GM12874 (cell line): ENCODE results near the gene MTNR1A.

Experiments
- TF ChIP-seq, protein P1 (sequence below): IDR thresholded peaks from 2 replicates; pipeline ENCODE4 v1.5.1; 2011; ENCODE audit warnings: low read depth, mild to moderate bottlenecking, control low read depth, low read length, moderate library complexity; ENCODE audit not compliant: insufficient read depth

MTNR1A gene

DNA sequence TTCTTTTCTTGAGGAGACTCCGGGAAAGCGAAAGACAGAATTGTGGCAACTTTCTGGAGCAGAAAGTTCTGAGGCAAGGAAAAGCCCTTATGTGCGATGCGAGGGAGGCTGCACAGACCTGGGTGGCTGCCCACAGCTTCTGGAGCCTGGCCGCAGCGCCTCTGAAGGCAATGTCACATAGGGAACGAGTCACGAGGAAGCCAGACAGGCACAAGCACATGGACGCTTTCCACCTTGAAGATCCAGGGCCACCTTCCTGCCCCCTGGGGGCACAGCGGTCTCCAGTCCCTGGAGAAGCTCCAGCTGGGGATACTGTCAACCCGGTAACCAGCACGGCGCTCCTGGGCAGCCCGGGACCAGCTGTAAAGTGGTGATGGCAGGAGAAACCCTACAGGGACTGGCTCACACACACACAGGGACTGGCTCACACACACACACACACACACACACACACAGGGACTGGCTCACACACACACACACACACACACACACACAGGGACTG lies 69.8 kb downstream of the MTNR1A start:
- TF ChIP-seq, protein P1, sequence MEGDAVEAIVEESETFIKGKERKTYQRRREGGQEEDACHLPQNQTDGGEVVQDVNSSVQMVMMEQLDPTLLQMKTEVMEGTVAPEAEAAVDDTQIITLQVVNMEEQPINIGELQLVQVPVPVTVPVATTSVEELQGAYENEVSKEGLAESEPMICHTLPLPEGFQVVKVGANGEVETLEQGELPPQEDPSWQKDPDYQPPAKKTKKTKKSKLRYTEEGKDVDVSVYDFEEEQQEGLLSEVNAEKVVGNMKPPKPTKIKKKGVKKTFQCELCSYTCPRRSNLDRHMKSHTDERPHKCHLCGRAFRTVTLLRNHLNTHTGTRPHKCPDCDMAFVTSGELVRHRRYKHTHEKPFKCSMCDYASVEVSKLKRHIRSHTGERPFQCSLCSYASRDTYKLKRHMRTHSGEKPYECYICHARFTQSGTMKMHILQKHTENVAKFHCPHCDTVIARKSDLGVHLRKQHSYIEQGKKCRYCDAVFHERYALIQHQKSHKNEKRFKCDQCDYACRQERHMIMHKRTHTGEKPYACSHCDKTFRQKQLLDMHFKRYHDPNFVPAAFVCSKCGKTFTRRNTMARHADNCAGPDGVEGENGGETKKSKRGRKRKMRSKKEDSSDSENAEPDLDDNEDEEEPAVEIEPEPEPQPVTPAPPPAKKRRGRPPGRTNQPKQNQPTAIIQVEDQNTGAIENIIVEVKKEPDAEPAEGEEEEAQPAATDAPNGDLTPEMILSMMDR, result no peak

- TF ChIP-seq, protein P1, result no peak
These were observed 70.2 kb downstream of the MTNR1A start for GRCh38 chr4:186485150-186485549.

- TF ChIP-seq, protein P1, result no peak
These were observed 71.7 kb downstream of the MTNR1A start for GRCh38 chr4:186483656-186484055.
